SIG-M5 treated with dmso at 0.1 percent for 504 hours (cell line): ENCODE data around the gene BDH1.

Experiments
- DNase-seq: peaks from one replicate; lab custom pipeline; 2025; ENCODE audit not compliant: unreplicated experiment; lab: John Stamatoyannopoulos, UW

The BDH1 gene

GRCh38 chr3:197464794-197465193 lies 91.0 kb downstream of the BDH1 start:
- DNase-seq: no peak

DNA sequence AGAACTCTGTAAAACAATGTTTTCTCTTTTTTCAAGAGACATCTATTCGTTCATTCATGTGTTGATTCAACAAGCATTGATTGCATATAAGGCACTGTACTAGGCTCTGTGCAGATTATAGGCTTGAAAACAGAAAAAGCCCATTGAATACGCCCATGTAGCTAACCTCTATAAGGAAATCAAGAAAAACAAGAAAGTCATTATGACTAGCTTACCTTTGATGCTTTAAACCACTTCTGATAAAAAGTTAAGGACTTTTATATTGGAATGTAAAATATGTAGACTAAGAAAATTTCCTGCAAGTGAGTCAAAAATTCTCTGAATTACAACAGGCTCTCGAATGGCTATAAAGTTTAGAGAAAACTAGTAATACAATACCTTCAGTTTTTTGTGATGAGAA lies 92.5 kb downstream of the BDH1 start:
- no peak for DNase-seq

GRCh38 chr3:197462808-197463207 lies 93.0 kb downstream of the BDH1 start:
- no peak for DNase-seq

DNA sequence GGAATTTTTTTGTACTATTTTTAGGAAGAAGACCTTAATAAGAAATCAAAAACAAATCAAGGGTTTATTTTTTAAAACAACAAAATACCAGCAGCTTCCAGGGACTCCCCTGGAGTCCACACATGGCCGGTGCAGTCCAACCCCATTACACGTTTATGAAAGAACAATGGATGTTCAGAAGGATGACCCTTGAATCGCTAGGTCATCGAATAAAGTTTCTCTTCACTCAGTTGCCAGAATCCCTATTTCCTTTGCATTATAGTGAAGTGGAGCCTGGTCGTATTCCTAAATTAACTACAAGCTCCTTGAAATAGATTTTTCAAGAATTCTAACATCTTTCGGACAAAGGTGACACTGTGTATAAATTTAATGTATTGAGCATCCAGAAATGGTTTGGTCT lies 95.1 kb downstream of the BDH1 start:
- no peak for DNase-seq

DNA sequence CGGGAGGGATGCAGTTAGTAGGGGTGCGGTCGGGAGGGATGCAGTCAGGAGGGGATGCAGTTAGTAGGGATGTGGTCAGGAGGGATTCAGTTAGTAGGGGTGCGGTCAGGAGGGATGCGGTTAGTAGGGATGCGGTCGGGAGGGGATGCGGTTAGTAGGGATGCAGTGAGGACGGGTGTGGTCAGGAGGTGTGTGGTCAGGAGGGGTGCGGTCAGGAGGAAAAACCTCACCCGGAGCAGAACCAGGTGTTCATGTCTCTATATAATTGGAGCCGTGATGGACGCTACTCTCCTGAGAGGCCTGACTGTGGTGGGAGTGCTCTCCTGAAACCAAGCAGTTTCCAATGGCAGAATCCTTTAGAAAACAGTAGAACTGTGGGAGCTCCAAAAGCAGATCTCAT lies 95.8 kb downstream of the BDH1 start:
- no peak for DNase-seq
